ENCODE measurements around the gene ANLN. TPM values are rescaled to one million over a fixed set of nuclear protein-coding genes. Genes with fewer than 3 reads are reported as not detected.

Gene ANLN
- total RNA-seq, 1 experiment from 2014 or later, result 78.9 TPM

- Histone ChIP-seq H3K79me2 (ENCODE audit: insufficient read depth, low read length) (no peaks in the 10 kb centered on the region; the same call in 1 of the 2 replicates), H3K27ac (ENCODE audit: insufficient read length, low read depth, low read length) (no peak overlapping the region), H4K20me1 (ENCODE audit: control insufficient read depth, insufficient read depth, insufficient read length) (no peaks in the 10 kb centered on the region), H3K23ac (ENCODE audit: insufficient read length, low read depth, low read length) (no peak overlapping the region), H3K56ac (ENCODE audit: insufficient read length, low read depth, low read length) (no peak overlapping the region), H3T11ph (ENCODE audit: low read length) (no peak overlapping the region), H3K23me2 (ENCODE audit: insufficient read length, low read depth, low read length, poor library complexity, severe bottlenecking) (no peaks in the 10 kb centered on the region), H2BK12ac (ENCODE audit: insufficient read length, low read depth, low read length) (no peak overlapping the region), H3K9me3 (ENCODE audit: control insufficient read depth, low read depth, low read length) (no peaks in the 10 kb centered on the region), H4K91ac (ENCODE audit: insufficient read length, low read depth, low read length) (no peak overlapping the region), H4K8ac (replicated peaks; ENCODE audit: insufficient read length, low read depth, low read length) (no peak overlapping the region), H3K27me3 (ENCODE audit: insufficient read depth, low read length) (no peaks in the 10 kb centered on the region), H3K79me1 (ENCODE audit: insufficient read depth, low read depth, low read length, poor library complexity, severe bottlenecking) (no peaks in the 10 kb centered on the region), H2AK5ac (ENCODE audit: insufficient read length, low read length) (no peak overlapping the region), H3K4ac (ENCODE audit: low read depth, low read length) (no peak overlapping the region), H2BK15ac (ENCODE audit: low read depth, low read length) (no peak overlapping the region), H2BK5ac (ENCODE audit: insufficient read length, low read length) (no peak overlapping the region), H3K9ac (ENCODE audit: extremely low read depth, insufficient read length, low read length) (no peak overlapping the region), H2BK120ac (ENCODE audit: low read depth, low read length, poor library complexity, severe bottlenecking) (no peak overlapping the region), H3K18ac (ENCODE audit: insufficient read length, low read depth, low read length) (no peak overlapping the region), H2BK20ac (ENCODE audit: low read depth, low read length, poor library complexity, severe bottlenecking) (no peak overlapping the region), H3K4me2 (ENCODE audit: insufficient read depth, insufficient read length, low read length) (no peak overlapping the region), H4K5ac (ENCODE audit: insufficient read length, low read depth, low read length) (no peak overlapping the region), H3K14ac (ENCODE audit: insufficient read depth, low read length) (no peak overlapping the region), H2AFZ (ENCODE audit: low read length) (no peak overlapping the region), H3K4me1 (ENCODE audit: insufficient read depth, low read length) (no peaks in the 10 kb centered on the region)
- Mint-ChIP-seq H3K27ac (no peak overlapping the region), H3K27me3 (ENCODE audit: low read depth) (no peaks in the 10 kb centered on the region), H3K9me3 (peaks cover 8 to 10% of the 10 kb centered on the region in 2 experiments; a peak in 4 of 5 replicates), H3K4me3 (no peak overlapping the region), H3K4me1 (peaks cover 0 to 2% of the 10 kb centered on the region in 2 experiments; a peak in 1 of 4 replicates), H3K36me3 (ENCODE audit: insufficient read depth in 1 of 3, low read depth in 3 of 3) (peaks cover 5 to 7% (median 6%) of the 10 kb centered on the region in 3 experiments; a peak in 3 of 7 replicates)
- no peak for DNase-seq
- no CpG with 5 or more reads among the region's 3 CpGs for WGBS (ENCODE audit: extremely low coverage, insufficient read length, low lambda C conversion rate)
- TF ChIP-seq CTCF (conservative IDR thresholded peaks at IDR 0.05), result no peak
Measured at GRCh38 chr7:36490419-36490830, 100.8 kb downstream of the ANLN start.

Data from H9 (cell line).